ENCODE data around the gene UNC79.

DNA sequence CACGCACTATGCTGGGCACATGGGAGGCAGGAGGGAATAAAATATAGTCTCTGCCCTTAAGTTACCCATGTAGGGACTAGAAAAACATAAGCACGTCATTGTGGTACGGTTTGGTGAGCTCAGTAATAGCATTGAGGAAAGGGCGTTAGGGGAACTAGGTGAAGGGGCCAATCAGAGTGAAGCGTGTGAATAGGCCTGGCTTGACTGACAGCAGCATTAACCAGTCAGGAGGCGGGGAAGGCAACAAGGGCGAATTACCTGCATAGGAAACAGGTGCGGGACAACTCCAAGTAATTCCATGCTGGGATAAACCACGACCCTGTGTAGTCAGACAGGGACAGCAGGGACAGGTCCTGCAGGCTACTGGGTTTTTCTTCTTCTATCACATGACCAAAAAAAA lies 107.7 kb downstream of the UNC79 start:
- TF ChIP-seq, protein P1, sequence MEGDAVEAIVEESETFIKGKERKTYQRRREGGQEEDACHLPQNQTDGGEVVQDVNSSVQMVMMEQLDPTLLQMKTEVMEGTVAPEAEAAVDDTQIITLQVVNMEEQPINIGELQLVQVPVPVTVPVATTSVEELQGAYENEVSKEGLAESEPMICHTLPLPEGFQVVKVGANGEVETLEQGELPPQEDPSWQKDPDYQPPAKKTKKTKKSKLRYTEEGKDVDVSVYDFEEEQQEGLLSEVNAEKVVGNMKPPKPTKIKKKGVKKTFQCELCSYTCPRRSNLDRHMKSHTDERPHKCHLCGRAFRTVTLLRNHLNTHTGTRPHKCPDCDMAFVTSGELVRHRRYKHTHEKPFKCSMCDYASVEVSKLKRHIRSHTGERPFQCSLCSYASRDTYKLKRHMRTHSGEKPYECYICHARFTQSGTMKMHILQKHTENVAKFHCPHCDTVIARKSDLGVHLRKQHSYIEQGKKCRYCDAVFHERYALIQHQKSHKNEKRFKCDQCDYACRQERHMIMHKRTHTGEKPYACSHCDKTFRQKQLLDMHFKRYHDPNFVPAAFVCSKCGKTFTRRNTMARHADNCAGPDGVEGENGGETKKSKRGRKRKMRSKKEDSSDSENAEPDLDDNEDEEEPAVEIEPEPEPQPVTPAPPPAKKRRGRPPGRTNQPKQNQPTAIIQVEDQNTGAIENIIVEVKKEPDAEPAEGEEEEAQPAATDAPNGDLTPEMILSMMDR (IDR thresholded peaks at IDR 0.05 in 4 of 5, conservative IDR thresholded peaks at IDR 0.05 in 1 of 5), result no peak
- no peak for TF ChIP-seq POLR2A (IDR thresholded peaks at IDR 0.05)

All from gastrocnemius medialis (tissue), 4 donors.